NCI-H345 treated with DMSO at 0.1 percent for 48 hours (cell line): ENCODE data around the gene MYT1.
"Not testable (repeated sequence)": the region's sequence is repeated elsewhere in the genome, so short reads cannot be mapped to it uniquely, and the experiment has no call there.

Experiments
- DNase-seq: peaks from one replicate; lab custom pipeline; 2025; ENCODE audit not compliant: unreplicated experiment; lab: John Stamatoyannopoulos, UW

Gene MYT1

GRCh38 chr20:64228751-64229506 lies 64.7 kb downstream of the MYT1 start:
- DNase-seq: no peak

DNA sequence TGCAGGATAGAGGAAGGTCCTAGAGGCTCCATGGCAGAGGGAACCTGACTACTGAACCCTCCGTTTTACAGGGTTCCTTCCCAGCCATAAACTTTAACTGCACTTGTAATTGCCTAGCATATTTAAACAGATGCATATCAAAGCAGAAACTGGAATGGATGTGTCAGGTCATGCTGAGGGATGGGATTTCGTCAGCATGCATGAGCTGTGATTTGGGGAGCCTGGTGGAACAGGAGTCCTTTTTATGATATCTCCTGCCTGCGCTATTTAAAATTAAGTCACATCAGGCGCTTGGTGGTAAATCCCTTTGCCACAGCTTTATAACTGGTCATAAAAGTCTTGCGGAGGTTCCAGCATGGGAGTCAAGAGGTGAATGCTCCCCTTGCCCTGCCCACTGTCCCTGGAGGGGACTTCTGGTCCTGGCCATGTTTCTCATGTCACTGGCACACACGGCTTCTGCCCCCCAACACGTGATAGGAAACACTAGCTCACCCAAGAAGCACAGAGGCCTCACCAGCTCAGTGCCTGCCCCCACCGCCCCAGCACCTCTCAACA lies 65.3 kb downstream of the MYT1 start:
- DNase-seq: no peak

- no peak for DNase-seq
Measured at GRCh38 chr20:64230461-64231145, 66.4 kb downstream of the MYT1 start.

GRCh38 chr20:64231621-64232550 lies 67.6 kb downstream of the MYT1 start:
- DNase-seq: no peak

DNA sequence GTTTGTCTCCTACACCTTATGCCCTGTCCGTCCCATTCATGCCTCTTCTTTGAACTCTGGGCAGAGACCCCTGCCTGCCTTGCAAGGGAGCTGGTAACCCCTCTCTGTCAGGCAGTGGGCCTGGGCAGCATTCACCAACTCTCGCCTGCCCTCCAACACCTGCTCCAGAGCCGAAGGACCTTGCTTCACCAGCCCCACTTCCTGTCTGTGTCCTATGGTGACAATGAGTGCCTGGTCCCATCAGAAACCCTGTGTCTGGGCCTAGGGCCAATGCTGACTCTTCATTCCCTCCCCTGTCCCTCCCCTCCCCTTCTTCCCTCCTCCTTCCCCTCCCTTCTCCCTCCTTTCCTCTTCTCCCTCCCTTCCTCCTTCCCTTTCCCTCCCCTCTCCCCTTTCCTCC lies 68.5 kb downstream of the MYT1 start:
- DNase-seq: peak; percentile 11

- no peak for DNase-seq
Measured at GRCh38 chr20:64233725-64234124, 69.5 kb downstream of the MYT1 start.

DNA sequence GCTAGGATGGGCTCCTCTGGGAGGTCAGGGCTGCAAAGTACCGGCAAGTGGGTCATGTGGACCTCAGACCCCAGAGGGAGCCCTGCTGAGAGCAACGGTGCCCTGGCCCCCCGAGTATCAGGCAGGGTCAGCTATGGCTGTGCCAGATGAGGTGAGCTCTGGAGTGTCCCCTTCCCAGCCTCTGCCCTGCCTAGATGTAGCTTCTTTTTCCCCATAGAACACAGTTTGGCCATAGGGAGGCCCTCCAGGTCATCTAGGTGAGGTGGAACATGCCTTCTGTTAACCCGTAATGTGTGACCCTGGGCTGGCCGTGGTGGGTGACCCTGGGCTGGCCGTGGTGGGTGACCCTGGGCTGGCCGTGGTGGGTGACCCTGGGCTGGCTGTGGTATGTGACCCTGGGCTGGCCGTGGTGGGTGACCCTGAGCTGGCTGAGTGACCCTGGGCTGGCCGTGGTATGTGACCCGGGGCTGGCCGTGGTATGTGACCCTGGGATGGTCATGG lies 70.1 kb downstream of the MYT1 start:
- no peak for DNase-seq

- DNase-seq: not testable (repeated sequence)
Measured at GRCh38 chr20:64234921-64235565, 70.8 kb downstream of the MYT1 start.

GRCh38 chr20:64236137-64237088 lies 72.2 kb downstream of the MYT1 start:
- no peak for DNase-seq

DNA sequence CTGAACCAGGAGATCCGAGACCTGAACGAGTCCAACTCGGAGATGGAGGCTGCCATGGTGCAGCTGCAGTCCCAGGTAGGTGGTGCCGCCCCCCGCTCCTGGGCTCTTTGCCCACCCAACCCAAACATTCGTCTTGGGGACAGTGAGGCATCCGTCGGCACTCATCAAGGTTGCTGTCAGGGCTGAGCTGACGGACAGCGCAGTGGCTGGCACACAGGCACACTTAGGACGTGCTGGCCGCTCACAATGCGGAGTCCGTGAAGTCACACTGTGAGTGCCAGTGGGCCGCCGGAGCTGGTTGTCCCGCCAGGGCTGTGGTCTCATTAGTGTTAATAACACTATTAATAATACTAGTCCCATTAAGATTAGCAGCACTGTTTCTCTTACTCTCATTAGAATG lies 73.1 kb downstream of the MYT1 start:
- DNase-seq: no peak

- DNase-seq: no peak
Measured at GRCh38 chr20:64238115-64238825, 74.0 kb downstream of the MYT1 start.

GRCh38 chr20:64238851-64239387 lies 74.7 kb downstream of the MYT1 start:
- no peak for DNase-seq

- DNase-seq: no peak
Measured at GRCh38 chr20:64239449-64240242, 75.4 kb downstream of the MYT1 start.

DNA sequence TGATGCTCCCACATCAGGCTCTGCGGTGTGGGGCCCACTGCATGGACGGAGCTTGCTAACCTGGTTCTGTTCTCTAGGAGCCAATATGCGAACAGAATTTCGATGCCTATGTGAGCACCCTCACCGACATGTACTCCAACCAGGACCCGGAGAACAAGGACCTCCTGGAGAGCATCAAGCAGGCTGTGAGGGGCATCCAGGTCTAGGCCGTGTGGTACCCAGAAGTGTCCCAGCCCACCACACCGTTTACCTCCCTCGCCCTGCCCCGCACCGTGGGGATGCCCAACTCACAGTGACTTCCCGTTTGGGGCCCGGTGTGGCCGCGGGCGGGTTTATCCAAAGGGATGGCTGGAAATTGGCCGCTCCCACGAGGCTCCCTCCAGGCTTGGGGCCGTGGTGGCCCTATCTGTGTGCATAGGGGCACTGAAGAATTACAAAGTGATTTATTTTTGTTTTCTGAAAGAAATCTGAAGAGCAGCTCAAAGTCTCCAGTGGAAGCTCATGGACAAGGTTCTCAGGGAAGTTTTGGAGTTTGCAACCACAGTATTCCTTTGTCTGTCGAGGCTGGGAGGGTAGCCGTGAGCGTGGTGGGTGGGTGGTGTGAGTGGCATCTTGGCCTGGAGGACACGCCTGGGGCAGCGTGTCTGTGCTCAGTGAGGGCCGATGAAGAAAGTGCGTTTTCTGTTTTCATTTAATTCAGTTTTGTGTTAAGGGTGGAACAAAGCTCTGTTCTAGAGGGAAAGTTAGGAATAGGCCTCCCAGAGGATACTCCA lies 76.2 kb downstream of the MYT1 start:
- DNase-seq: no peak

GRCh38 chr20:64241061-64241460 lies 76.8 kb downstream of the MYT1 start:
- no peak for DNase-seq

DNA sequence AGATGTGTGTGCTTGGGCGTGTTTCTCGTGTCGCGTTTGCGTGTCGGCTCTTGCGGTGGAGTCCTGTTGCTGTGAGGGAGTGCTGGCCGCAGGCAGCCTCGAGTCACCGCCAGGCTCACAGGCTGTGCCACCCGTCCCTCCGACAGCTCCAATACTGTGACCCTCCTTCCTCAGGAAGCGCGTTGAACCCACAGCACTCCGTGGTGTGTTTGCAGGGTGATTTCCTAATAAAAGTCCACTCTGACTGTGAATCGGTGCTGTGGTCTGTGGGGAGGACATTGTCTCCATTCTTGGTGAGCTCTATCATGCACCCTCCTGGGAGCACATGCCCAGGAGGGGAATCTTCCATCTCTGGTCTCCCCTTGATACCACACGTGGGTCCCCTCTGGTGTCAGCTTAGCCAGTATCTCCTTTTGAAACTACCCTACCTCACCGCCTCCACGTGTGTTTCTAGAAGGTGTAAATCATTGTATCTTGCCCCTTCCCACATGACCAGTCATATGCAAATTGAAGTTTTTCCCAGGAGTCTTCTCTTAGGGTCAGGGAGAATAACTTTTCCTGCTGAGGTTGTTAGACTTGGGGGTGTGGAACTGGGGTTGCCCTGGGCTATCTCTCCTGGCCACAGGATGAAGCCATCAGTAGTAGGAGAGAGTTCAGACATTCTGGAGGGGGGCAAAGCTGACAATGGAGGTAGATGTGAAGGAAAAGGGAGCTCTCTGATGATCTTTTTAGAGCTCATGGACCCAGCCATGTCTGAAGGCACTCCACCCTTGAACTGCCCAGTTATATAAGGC lies 77.9 kb downstream of the MYT1 start:
- DNase-seq: no peak
